ENCODE data around the gene ZDHHC5. TPM values are rescaled to one million over a fixed set of nuclear protein-coding genes. Genes with fewer than 3 reads are reported as not detected.

ZDHHC5 gene
- total RNA-seq, 2 donors from 2014 or later: 46.0 to 53.3 TPM

DNA sequence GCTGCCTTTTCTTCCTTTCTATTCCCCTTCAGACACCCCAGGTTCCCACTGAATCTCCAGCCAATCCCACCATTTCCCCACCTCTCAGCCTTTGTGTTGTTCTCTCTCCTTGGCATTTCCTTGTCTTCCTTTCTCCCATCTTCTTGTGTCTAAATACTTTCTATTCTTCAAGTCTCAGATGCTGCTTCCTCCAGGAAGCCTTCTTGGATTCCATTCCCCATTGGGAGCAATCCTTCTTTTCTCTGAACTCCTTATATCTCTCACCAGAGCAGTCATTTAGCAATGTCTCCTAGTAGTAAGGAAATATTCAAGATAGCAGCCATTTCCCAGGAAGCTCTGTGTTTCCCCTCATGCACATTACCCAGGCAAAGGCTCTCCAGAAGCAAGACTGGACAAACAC, 33.6 kb upstream of the ZDHHC5 start:
- Histone ChIP-seq H3K4me1 (ENCODE audit: control insufficient read depth in 1 of 2, low read depth in 2 of 2) (peaks cover 6 to 12% of the 10 kb centered on the region in 2 donors), H3K4me3 (no peak overlapping the region), H3K27ac (no peak overlapping the region), H3K36me3 (no peaks in the 10 kb centered on the region), H3K27me3 (replicated peaks; ENCODE audit: insufficient read depth) (no peaks in the 10 kb centered on the region), H3K9me3 (no peaks in the 10 kb centered on the region)
- ATAC-seq (ENCODE audit: insufficient number of reproducible peaks, low FRiP score, low read depth) (no peak), DNase-seq (ENCODE audit: low spot score) (no peak)
- TF ChIP-seq, protein P1, sequence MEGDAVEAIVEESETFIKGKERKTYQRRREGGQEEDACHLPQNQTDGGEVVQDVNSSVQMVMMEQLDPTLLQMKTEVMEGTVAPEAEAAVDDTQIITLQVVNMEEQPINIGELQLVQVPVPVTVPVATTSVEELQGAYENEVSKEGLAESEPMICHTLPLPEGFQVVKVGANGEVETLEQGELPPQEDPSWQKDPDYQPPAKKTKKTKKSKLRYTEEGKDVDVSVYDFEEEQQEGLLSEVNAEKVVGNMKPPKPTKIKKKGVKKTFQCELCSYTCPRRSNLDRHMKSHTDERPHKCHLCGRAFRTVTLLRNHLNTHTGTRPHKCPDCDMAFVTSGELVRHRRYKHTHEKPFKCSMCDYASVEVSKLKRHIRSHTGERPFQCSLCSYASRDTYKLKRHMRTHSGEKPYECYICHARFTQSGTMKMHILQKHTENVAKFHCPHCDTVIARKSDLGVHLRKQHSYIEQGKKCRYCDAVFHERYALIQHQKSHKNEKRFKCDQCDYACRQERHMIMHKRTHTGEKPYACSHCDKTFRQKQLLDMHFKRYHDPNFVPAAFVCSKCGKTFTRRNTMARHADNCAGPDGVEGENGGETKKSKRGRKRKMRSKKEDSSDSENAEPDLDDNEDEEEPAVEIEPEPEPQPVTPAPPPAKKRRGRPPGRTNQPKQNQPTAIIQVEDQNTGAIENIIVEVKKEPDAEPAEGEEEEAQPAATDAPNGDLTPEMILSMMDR (IDR thresholded peaks at IDR 0.05): no peak

DNA sequence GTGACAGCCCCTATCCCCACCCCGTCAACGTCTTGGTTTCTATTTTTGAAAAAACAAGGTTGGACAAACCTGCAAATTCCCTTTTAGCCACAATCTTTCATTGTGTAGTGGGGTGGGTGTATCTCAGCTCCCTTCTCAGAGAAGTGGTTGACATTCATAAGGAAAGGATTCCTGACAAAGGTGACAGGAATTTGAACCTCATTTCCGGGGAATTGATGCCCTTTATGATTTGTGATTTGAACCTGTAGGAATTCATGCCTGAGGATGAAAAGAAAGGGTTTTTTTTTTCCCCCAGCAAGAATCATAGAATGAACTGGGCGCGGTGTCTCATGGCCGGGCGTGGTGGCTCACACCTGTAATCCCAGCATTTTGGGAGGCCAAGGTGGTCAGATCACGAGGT, 32.7 kb upstream of the ZDHHC5 start:
- no peak overlapping the region for H3K4me3 ChIP-seq
- ATAC-seq (ENCODE audit: insufficient number of reproducible peaks, low FRiP score, low read depth) (no peak), DNase-seq (ENCODE audit: low spot score) (no peak)
- no peaks in the 10 kb centered on the region for H3K27me3 ChIP-seq (replicated peaks; ENCODE audit: insufficient read depth)
- H3K36me3 ChIP-seq: no peaks in the 10 kb centered on the region
- TF ChIP-seq, protein P1 (IDR thresholded peaks at IDR 0.05): no peak
- H3K27ac ChIP-seq: no peak overlapping the region
- no peaks in the 10 kb centered on the region for H3K9me3 ChIP-seq
- peaks cover 14 to 22% of the 10 kb centered on the region in 2 donors for H3K4me1 ChIP-seq (ENCODE audit: control insufficient read depth in 1 of 2, low read depth in 2 of 2)

DNA sequence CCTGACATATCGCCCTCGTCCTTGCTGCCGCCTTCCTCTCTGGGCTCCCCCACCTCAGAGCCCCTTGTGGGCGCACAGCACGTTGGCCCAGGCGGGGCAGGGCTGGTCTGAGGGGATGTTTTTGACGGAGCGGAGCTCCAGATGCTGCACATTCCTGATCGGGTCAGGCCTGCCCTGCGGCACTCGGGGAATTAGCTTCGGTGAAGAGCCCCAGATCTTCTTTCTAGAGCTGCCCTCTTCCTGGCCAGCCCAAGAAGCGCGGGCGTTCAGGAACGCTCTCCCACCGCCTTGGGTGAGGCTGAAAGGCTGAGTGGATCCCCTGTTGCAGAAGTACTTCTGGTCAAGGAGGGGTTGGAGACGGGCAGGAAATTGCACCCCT, 30.3 kb upstream of the ZDHHC5 start:
- ATAC-seq (ENCODE audit: insufficient number of reproducible peaks, low FRiP score, low read depth) (no peak), DNase-seq (ENCODE audit: low spot score) (no peak)
- no peaks in the 10 kb centered on the region for H3K9me3 ChIP-seq
- TF ChIP-seq, protein P1 (IDR thresholded peaks at IDR 0.05): no peak
- peak overlapping the region in 1 of 2 donors; percentile 77 for H3K27ac ChIP-seq
- peak overlapping the region; percentile 96 for H3K4me3 ChIP-seq
- H3K4me1 ChIP-seq (ENCODE audit: control insufficient read depth in 1 of 2, low read depth in 2 of 2): peaks cover 14 to 28% of the 10 kb centered on the region in 2 donors
- H3K36me3 ChIP-seq: no peaks in the 10 kb centered on the region
- H3K27me3 ChIP-seq (replicated peaks; ENCODE audit: insufficient read depth): no peaks in the 10 kb centered on the region

GRCh38 chr11:57638005-57638781, 29.7 kb upstream of the ZDHHC5 start:
- Histone ChIP-seq H3K4me1 (ENCODE audit: control insufficient read depth in 1 of 2, low read depth in 2 of 2) (peaks cover 14 to 28% of the 10 kb centered on the region in 2 donors), H3K27ac (peak overlapping the region; percentile 62 to 77), H3K27me3 (replicated peaks; ENCODE audit: insufficient read depth) (no peaks in the 10 kb centered on the region), H3K9me3 (no peaks in the 10 kb centered on the region), H3K4me3 (peak overlapping the region; percentile 96), H3K36me3 (no peaks in the 10 kb centered on the region)
- ATAC-seq (ENCODE audit: insufficient number of reproducible peaks, low FRiP score, low read depth) (peak; percentile 84), DNase-seq (ENCODE audit: low spot score) (peak; percentile 35)
- TF ChIP-seq, protein P1 (IDR thresholded peaks at IDR 0.05): no peak

DNA sequence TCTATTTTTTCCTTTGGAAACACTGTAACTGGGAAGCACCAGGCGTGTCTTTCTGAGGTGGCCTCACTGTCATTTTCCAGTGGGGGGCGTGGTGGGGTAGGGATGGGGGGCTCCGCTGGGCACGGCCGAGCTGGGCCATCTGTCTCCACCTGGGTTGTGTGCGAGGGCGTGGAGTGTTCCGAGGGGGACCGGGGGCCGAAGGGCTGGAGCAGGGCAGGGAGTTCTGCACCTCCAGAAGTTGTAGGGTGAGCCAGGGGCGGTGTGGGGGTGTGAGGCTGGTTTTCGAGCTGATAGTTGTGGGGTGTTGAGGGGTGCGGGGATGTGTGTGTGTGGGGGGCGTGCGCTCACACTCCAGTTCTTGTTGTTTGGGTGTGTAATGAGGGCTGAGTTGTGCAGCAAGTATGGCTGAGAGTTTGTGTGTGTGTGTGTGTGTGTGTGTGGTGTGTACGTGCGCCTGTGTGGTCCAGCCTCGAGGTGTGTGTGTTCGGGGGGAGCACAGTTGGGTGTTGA, 29.0 kb upstream of the ZDHHC5 start:
- Histone ChIP-seq H3K4me1 (ENCODE audit: control insufficient read depth in 1 of 2, low read depth in 2 of 2) (peaks cover 14 to 29% of the 10 kb centered on the region in 2 donors), H3K9me3 (no peaks in the 10 kb centered on the region), H3K4me3 (peak overlapping the region; percentile 96), H3K36me3 (no peaks in the 10 kb centered on the region), H3K27ac (peak overlapping the region; percentile 62 to 77), H3K27me3 (replicated peaks; ENCODE audit: insufficient read depth) (no peaks in the 10 kb centered on the region)
- DNase-seq (ENCODE audit: low spot score) (no peak), ATAC-seq (ENCODE audit: insufficient number of reproducible peaks, low FRiP score, low read depth) (no peak)
- TF ChIP-seq, protein P1 (IDR thresholded peaks at IDR 0.05): no peak
